GM18508 (cell line): ENCODE measurements around the gene SSX4B.
"Not testable (repeated sequence)": the region's sequence is repeated elsewhere in the genome, so short reads cannot be mapped to it uniquely, and the experiment has no call there.

Source experiments
- ATAC-seq: cut with Tn5 transposase; IDR thresholded peaks from one replicate; pipeline ENCODE4 v1.9.1; 2021; ENCODE audit warnings: moderate number of reproducible peaks; ENCODE audit not compliant: insufficient read depth, unreplicated experiment

Gene SSX4B

GRCh38 chrX:48411860-48412259 is at the start of gene SSX4B:
TSS of gene SSX4B (minus strand) at chrX:48411960. CDS start at chrX:48411372, 588 bp downstream.
- not testable (repeated sequence) for ATAC-seq

GRCh38 chrX:48460606-48461005 is 48.8 kb upstream of the SSX4B start:
- no peak for ATAC-seq

- no peak for ATAC-seq
Observed at GRCh38 chrX:48460031-48460430, 48.3 kb upstream of the SSX4B start.

- ATAC-seq, result no peak
Observed at GRCh38 chrX:48459483-48459882, 47.7 kb upstream of the SSX4B start.

- no peak for ATAC-seq
Observed at GRCh38 chrX:48458711-48459110, 47.0 kb upstream of the SSX4B start.

- no peak for ATAC-seq
Observed at GRCh38 chrX:48456628-48457331, 45.0 kb upstream of the SSX4B start.

GRCh38 chrX:48451708-48452107 is 39.9 kb upstream of the SSX4B start:
- no peak for ATAC-seq

GRCh38 chrX:48450076-48450475 is 38.3 kb upstream of the SSX4B start:
- ATAC-seq, result no peak

GRCh38 chrX:48447201-48447600 is 35.4 kb upstream of the SSX4B start:
- ATAC-seq, result not testable (repeated sequence)

- ATAC-seq, result not testable (repeated sequence)
Observed at GRCh38 chrX:48433713-48434112, 22.0 kb upstream of the SSX4B start.

- not testable (repeated sequence) for ATAC-seq
Observed at GRCh38 chrX:48430166-48430565, 18.4 kb upstream of the SSX4B start.

- not testable (repeated sequence) for ATAC-seq
Observed at GRCh38 chrX:48429606-48430005, 17.8 kb upstream of the SSX4B start.

GRCh38 chrX:48427027-48427716 is 15.4 kb upstream of the SSX4B start:
- not testable (repeated sequence) for ATAC-seq

GRCh38 chrX:48397825-48398224 is 13.9 kb downstream of the SSX4B start:
- not testable (repeated sequence) for ATAC-seq

- ATAC-seq, result not testable (repeated sequence)
Observed at GRCh38 chrX:48396931-48397330, 14.8 kb downstream of the SSX4B start.

GRCh38 chrX:48383239-48383638 is 28.5 kb downstream of the SSX4B start, which contains the start of gene SSX4:
TSS of gene SSX4 (plus strand) at chrX:48383539. CDS start at chrX:48384054, 515 bp downstream.
- ATAC-seq, result not testable (repeated sequence)

- not testable (repeated sequence) for ATAC-seq
Observed at GRCh38 chrX:48370408-48370807, 41.4 kb downstream of the SSX4B start.

GRCh38 chrX:48367717-48368408 is 43.9 kb downstream of the SSX4B start:
- not testable (repeated sequence) for ATAC-seq

GRCh38 chrX:48359281-48359680 is 52.5 kb downstream of the SSX4B start:
- not testable (repeated sequence) for ATAC-seq

GRCh38 chrX:48357681-48358080 is 54.1 kb downstream of the SSX4B start:
- ATAC-seq, result no peak
